ENCODE data around the gene MIER3.

DNA sequence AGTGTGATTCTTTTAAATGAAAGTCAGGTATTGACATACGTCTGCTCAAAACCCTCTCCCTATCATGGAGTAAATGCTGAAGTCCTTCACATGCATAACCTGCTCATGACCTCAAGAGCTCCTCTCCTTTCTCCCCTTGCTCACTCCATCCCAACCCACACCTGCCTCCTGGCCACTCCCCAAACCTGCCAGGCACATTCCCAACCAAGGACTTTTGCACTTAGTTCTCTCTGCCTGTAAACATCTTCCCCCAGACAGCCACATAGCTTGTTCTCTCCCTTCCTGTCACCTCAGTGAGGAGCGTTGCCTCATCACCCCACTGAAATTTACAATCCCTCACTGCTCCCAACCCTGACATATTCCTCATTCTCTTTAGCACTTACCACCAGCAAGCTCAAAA, 33.9 kb downstream of the MIER3 start:
- TF ChIP-seq, protein P1, sequence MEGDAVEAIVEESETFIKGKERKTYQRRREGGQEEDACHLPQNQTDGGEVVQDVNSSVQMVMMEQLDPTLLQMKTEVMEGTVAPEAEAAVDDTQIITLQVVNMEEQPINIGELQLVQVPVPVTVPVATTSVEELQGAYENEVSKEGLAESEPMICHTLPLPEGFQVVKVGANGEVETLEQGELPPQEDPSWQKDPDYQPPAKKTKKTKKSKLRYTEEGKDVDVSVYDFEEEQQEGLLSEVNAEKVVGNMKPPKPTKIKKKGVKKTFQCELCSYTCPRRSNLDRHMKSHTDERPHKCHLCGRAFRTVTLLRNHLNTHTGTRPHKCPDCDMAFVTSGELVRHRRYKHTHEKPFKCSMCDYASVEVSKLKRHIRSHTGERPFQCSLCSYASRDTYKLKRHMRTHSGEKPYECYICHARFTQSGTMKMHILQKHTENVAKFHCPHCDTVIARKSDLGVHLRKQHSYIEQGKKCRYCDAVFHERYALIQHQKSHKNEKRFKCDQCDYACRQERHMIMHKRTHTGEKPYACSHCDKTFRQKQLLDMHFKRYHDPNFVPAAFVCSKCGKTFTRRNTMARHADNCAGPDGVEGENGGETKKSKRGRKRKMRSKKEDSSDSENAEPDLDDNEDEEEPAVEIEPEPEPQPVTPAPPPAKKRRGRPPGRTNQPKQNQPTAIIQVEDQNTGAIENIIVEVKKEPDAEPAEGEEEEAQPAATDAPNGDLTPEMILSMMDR (IDR thresholded peaks at IDR 0.05), result no peak
- no peak for TF ChIP-seq POLR2AphosphoS5 (IDR thresholded peaks at IDR 0.05)
- TF ChIP-seq POLR2A (IDR thresholded peaks at IDR 0.05), result no peak
- TF ChIP-seq EP300 (IDR thresholded peaks at IDR 0.05), result no peak
